GM12872 (cell line): ENCODE measurements around the gene LOXL4.

Source experiments
- TF ChIP-seq, protein P1 (sequence below): IDR thresholded peaks from 3 replicates; pipeline ENCODE4 v1.5.1; 2011; ENCODE audit warnings: low read depth, mild to moderate bottlenecking, low read length, moderate library complexity; ENCODE audit not compliant: insufficient read depth

LOXL4 gene

DNA sequence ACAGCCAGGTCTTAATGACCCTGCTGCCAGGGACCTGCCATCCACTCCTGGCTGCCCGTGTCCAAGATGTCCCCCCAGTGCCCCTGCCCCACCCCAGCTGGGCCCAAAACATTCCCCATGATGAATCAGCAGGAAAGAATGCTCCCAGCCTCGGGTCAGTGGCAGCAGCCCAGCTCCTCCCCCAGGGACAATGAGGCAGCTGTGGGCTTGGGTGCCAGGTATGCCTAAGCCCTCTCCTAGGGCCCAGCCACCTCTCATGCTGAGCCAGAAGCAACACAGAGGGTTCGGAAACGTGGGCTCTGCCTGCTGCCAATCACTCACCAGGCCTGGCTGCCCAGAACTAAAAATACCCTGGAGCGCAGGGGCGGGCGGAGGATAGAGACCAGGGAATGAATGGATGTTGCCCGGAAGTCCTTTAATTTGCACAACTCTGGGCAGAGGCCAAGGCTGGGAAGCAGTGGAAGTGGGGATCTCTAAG, 1.5 kb upstream of the LOXL4 start:
- TF ChIP-seq, protein P1, sequence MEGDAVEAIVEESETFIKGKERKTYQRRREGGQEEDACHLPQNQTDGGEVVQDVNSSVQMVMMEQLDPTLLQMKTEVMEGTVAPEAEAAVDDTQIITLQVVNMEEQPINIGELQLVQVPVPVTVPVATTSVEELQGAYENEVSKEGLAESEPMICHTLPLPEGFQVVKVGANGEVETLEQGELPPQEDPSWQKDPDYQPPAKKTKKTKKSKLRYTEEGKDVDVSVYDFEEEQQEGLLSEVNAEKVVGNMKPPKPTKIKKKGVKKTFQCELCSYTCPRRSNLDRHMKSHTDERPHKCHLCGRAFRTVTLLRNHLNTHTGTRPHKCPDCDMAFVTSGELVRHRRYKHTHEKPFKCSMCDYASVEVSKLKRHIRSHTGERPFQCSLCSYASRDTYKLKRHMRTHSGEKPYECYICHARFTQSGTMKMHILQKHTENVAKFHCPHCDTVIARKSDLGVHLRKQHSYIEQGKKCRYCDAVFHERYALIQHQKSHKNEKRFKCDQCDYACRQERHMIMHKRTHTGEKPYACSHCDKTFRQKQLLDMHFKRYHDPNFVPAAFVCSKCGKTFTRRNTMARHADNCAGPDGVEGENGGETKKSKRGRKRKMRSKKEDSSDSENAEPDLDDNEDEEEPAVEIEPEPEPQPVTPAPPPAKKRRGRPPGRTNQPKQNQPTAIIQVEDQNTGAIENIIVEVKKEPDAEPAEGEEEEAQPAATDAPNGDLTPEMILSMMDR, result no peak

DNA sequence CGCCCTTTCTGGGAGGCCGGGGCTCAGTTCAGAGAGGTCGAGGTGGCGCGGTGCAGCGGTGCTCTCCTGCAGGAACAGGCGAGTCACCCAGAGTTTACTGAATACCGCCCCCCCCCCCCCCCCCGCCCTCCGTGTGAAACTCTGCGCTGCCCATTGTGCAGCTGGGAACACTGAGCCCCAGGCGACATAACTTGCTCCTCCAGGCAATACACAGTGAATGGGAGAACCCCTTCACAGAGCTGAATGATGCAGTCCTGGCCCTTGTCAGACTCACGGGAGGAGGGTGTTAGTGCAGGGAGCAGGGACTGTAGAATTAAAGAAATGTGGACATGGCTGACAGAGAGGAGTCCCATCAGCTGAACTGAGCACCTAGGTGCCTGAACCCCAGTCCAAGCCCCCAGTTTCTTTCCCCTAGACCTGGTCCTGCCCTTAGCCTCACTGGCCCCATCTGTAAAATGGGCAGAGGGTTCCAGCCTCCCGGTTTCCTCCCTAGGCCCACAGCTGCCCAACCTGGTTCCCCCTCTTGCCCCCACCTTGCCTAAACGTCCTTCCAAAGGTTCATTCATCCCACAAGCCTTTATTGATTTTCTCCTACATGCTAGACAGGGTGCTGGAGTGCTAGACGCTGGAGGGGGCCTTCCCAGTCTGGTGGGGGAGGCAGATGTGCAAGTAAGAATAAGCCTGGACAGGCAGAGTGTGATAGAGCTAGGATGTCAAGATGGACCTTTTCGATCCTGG, 869 bp upstream of the LOXL4 start:
- TF ChIP-seq, protein P1, result no peak

DNA sequence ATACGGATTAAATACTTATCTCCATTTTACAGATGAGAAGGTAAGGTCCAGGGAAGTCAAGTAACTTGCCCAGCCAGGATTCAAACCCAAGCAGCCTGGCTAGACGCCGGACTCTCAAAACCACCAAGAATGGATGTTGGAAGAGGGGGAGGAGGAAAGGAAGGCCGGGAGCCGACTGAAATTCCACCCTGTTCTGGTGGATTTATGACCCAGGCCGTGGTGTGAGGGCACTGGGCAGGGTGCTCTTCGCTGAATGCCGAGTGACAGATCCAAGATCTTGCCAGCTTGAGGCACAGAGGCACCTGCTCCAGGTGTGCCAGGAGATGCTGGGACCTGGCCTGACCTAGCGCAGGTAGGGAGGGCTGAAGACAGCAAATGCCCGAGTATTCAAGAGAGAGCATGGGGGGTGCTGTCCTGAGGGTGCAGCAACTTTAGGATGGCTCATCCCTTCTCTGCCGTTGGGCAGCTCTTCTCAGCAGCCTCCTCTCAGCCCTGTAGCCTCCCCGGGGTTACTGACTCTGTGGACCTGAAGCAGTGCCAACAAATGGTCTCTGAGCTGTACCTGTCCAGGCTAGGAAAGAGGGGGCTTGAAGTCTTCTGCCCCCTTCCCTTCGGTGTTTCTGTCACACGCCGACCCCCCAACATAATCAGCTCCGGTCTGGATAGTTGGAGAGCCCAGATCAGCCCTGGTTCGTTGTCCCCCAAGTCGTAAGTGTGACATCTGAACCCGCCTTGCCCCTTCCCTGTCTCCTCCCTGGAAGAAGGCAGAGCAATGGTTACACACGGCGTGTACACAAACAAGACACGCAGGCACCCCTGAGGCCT, 713 bp downstream of the LOXL4 start:
- TF ChIP-seq, protein P1, result no peak

GRCh38 chr10:98266647-98267046, 1.3 kb downstream of the LOXL4 start:
- TF ChIP-seq, protein P1, result no peak

GRCh38 chr10:98265403-98266378, 2.3 kb downstream of the LOXL4 start:
- TF ChIP-seq, protein P1, result no peak

DNA sequence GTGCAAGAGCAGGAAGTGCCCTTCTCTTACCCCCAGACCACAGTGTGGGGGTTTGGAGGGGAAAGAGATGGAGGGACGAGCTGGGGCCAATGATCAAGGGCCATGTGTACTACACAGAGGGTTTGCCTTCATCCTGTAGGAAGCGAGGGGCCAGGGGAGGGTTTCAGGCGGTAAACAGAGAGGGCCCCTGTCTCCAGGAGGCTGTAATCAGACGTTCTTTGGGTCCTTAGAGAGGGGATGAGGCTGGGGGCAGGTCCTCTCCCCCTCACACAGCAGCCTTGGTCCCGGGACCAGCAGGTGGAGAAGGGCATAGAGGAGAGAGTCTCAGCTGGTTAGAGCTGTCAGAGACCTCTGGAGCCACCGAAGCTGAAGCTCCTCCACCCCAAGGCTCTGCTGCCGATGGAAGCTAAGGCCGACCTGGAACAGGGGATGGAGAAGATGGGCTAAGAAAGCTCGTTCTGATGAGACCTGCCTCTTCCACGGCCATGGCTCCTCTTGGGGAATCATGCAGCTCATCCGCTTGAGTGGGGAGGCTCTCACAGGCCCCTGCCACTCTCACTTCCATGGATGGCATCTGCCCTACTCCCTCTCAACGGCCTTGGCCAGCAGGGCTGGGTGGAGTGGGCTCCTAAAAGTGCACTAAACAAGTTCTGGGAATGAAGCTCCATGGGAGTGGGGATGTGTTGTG, 3.5 kb downstream of the LOXL4 start:
- TF ChIP-seq, protein P1, result no peak
